Measurements from ENCODE around the gene UST. TPM values are rescaled to one million over a fixed set of nuclear protein-coding genes. Genes with fewer than 3 reads are reported as not detected.

UST gene
- total RNA-seq, 1 donor from 2014 or later = 33.3 TPM

DNA sequence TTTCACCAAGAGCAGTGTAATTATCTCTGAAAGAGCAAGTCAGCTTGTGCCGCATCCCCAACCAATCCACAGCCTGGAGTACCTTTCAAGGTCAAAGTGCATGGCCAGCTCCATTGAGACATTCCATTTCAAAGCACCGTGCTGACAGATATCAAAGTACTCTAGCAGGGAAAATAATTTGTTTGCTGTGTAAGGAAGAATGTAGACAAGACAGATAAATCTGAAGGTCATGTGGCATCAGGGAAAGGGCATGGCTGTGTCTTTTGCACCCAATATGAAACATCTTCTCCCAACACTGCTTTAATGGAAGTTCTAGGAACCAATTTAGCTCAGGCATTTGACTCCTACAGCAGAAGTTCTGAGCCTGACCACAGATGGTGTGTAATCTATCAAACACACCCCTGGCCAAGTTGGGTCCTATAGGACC lies 328.0 kb downstream of the UST start:
- no peak overlapping the region for H3K4me3 ChIP-seq
- no peak for TF ChIP-seq EZH2phosphoT487 (IDR thresholded peaks at IDR 0.05)
- no peak for TF ChIP-seq EZH2 (IDR thresholded peaks at IDR 0.05)
- TF ChIP-seq, protein P1, sequence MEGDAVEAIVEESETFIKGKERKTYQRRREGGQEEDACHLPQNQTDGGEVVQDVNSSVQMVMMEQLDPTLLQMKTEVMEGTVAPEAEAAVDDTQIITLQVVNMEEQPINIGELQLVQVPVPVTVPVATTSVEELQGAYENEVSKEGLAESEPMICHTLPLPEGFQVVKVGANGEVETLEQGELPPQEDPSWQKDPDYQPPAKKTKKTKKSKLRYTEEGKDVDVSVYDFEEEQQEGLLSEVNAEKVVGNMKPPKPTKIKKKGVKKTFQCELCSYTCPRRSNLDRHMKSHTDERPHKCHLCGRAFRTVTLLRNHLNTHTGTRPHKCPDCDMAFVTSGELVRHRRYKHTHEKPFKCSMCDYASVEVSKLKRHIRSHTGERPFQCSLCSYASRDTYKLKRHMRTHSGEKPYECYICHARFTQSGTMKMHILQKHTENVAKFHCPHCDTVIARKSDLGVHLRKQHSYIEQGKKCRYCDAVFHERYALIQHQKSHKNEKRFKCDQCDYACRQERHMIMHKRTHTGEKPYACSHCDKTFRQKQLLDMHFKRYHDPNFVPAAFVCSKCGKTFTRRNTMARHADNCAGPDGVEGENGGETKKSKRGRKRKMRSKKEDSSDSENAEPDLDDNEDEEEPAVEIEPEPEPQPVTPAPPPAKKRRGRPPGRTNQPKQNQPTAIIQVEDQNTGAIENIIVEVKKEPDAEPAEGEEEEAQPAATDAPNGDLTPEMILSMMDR (IDR thresholded peaks at IDR 0.05) = no peak
- H3K27me3 Mint-ChIP-seq (ENCODE audit: insufficient read depth, low read depth) = no peaks in the 10 kb centered on the region

GRCh38 chr6:149075616-149076354 lies 329.0 kb downstream of the UST start:
- no peaks in the 10 kb centered on the region for H3K36me3 ChIP-seq
- no peaks in the 10 kb centered on the region for H3K79me2 ChIP-seq (ENCODE audit: low read depth)
- Mint-ChIP-seq H3K4me3 (no peak overlapping the region), H3K27ac (no peak overlapping the region), H3K36me3 (peaks cover 32% of the 10 kb centered on the region), H3K9me3 (peaks cover 5% of the 10 kb centered on the region), H3K27me3 (ENCODE audit: insufficient read depth, low read depth) (no peaks in the 10 kb centered on the region), H3K4me1 (no peaks in the 10 kb centered on the region)
- no peak overlapping the region for H3K27ac ChIP-seq
- no peak for TF ChIP-seq EZH2 (IDR thresholded peaks at IDR 0.05)
- TF ChIP-seq EZH2phosphoT487 (IDR thresholded peaks at IDR 0.05) = no peak
- TF ChIP-seq, protein P1 (IDR thresholded peaks at IDR 0.05) = no peak
- H3F3A ChIP-seq (ENCODE audit: low read depth) = no peaks in the 10 kb centered on the region
- no peaks in the 10 kb centered on the region for H3K9me3 ChIP-seq (ENCODE audit: low read depth)
- no peaks in the 10 kb centered on the region for H3K27me3 ChIP-seq
- DNase-seq (ENCODE audit: low spot score) = no peak
- H3K9ac ChIP-seq = no peak overlapping the region
- H4K20me1 ChIP-seq (ENCODE audit: low read depth) = no peaks in the 10 kb centered on the region
- no peak overlapping the region for H3K4me3 ChIP-seq
- no peak overlapping the region for H3K4me2 ChIP-seq
- H2AFZ ChIP-seq (replicated peaks) = no peak overlapping the region
- H3K4me1 ChIP-seq = no peaks in the 10 kb centered on the region

More for the DNA sequence above, 328.0 kb downstream of the UST start:
- Mint-ChIP-seq H3K4me3 (no peak overlapping the region), H3K27ac (no peak overlapping the region), H3K9me3 (peaks cover 5% of the 10 kb centered on the region), H3K36me3 (peaks cover 32% of the 10 kb centered on the region), H3K4me1 (no peaks in the 10 kb centered on the region)
- Histone ChIP-seq H3K27ac (no peak overlapping the region), H3K9me3 (ENCODE audit: low read depth) (no peaks in the 10 kb centered on the region), H4K20me1 (ENCODE audit: low read depth) (no peaks in the 10 kb centered on the region), H3K27me3 (no peaks in the 10 kb centered on the region), H3K4me1 (no peaks in the 10 kb centered on the region), H3K36me3 (no peaks in the 10 kb centered on the region), H3K9ac (no peak overlapping the region), H3K79me2 (ENCODE audit: low read depth) (no peaks in the 10 kb centered on the region), H2AFZ (replicated peaks) (no peak overlapping the region), H3K4me2 (no peak overlapping the region), H3F3A (ENCODE audit: low read depth) (no peaks in the 10 kb centered on the region)
- no peak for DNase-seq (ENCODE audit: low spot score)

DNA sequence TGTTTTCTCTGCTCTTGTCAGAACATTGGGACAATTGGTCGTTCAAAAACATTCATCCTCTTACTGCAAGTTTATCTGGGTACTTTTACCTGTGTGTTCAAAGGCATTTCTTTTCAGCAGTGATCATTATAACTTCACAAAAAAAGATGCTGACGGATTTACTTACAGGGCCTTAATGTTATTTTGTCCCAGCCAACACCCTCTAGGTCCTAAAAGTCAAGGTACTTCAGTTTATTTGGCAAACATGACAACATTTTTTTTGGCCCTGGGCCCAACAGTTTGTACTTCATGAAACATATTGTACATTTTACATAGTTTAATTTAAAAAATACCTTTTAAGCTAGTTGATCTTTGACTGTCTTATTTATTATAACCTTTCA lies 329.5 kb downstream of the UST start:
- Histone ChIP-seq H3K4me2 (no peak overlapping the region), H3K36me3 (no peaks in the 10 kb centered on the region), H3K27me3 (no peaks in the 10 kb centered on the region), H3K4me3 (no peak overlapping the region), H3K9me3 (ENCODE audit: low read depth) (no peaks in the 10 kb centered on the region), H3K9ac (no peak overlapping the region), H3F3A (ENCODE audit: low read depth) (no peaks in the 10 kb centered on the region), H4K20me1 (ENCODE audit: low read depth) (no peaks in the 10 kb centered on the region), H3K79me2 (ENCODE audit: low read depth) (no peaks in the 10 kb centered on the region), H3K4me1 (no peaks in the 10 kb centered on the region), H3K27ac (no peak overlapping the region), H2AFZ (replicated peaks) (no peak overlapping the region)
- no peak overlapping the region for H3K4me3 Mint-ChIP-seq
- DNase-seq (ENCODE audit: low spot score) = no peak
- no peak for TF ChIP-seq EZH2phosphoT487 (IDR thresholded peaks at IDR 0.05)
- no peak for TF ChIP-seq EZH2 (IDR thresholded peaks at IDR 0.05)
- TF ChIP-seq, protein P1 (IDR thresholded peaks at IDR 0.05) = no peak
- peaks cover 5% of the 10 kb centered on the region for H3K9me3 Mint-ChIP-seq
- no peak overlapping the region for H3K27ac Mint-ChIP-seq
- peaks cover 32% of the 10 kb centered on the region for H3K36me3 Mint-ChIP-seq
- H3K4me1 Mint-ChIP-seq = no peaks in the 10 kb centered on the region
- no peaks in the 10 kb centered on the region for H3K27me3 Mint-ChIP-seq (ENCODE audit: insufficient read depth, low read depth)
